ENCODE data around the gene TMUB2. TPM values are rescaled to one million over a fixed set of nuclear protein-coding genes. Genes with fewer than 3 reads are reported as not detected.

Gene TMUB2
- total and polyA plus RNA-seq, 9 of the 15 experiments (the other 6 are each of a cell fraction or from before 2014, with no cell fraction given), result 4.1 to 29.8 (median 16.3) TPM

DNA sequence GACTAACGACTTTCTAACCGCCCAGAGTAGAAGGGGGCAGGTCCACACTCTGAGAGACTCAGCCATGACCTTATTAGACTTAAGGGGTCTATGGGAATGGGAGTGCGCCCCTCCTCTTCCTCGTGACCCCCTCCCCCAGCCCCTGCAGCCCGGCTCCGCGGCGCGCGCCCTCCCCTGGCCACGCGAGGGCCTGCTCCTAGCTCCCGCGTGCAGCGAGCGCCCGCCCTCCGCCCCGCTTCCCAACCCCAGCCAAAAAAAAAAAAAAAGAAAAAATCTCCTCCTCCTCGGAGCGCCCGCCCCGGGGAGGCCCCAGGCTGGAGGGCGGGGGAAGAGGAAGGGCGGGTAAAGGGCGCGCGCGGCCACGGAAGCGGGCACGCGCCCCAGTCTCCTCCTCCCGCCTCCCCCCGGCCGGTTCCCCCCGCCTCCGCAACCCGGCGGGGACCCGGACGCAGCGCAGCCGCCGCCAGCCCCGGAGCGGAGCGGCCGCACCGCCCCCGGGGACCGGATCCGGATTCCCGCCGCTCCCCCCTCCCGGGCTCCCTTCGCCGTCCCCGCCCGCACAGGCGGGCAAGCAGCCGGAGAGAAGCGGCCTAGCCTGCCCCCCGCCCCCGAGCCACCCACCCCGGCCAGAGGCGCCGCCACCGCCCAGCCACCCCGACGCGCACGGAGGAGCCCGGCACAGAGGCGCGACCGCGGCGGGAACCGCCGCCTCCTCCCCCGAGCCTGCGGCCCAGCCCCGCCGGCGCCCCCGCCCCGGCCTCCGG, 31.8 kb downstream of the TMUB2 start (continued):
- no peak for TF ChIP-seq RERE (CRISPR knock-in tag; IDR thresholded peaks at IDR 0.05; ENCODE audit: borderline replicate concordance)
- TF ChIP-seq ILK (tag; IDR thresholded peaks at IDR 0.05; ENCODE audit: borderline replicate concordance, low read depth), result no peak
- no peak for TF ChIP-seq NFXL1 (CRISPR knock-in tag; IDR thresholded peaks at IDR 0.05)
- no peak for TF ChIP-seq ZFP36 (IDR thresholded peaks at IDR 0.05; ENCODE audit: low read depth, low read length, partially characterized antibody)
- no peak for TF ChIP-seq ZKSCAN3 (CRISPR knock-in tag; IDR thresholded peaks at IDR 0.05)
- TF ChIP-seq ZC3H11A (IDR thresholded peaks at IDR 0.05; ENCODE audit: low read depth, low read length), result no peak
- no peak for TF ChIP-seq ZNF830 (CRISPR knock-in tag; IDR thresholded peaks at IDR 0.05)
- no peak for TF ChIP-seq ZNF12 (CRISPR knock-in tag; IDR thresholded peaks at IDR 0.05)
- 0 out of 2 replicates have a peak, but pooled peaks have one; percentile 28 for TF ChIP-seq ZNF766 (CRISPR knock-in tag; conservative IDR thresholded peaks at IDR 0.05)
- TF ChIP-seq CEBPG (CRISPR knock-in tag; IDR thresholded peaks at IDR 0.05), result no peak
- TF ChIP-seq CEBPG (tag; conservative IDR thresholded peaks at IDR 0.05 in 1 of 2, IDR thresholded peaks at IDR 0.05 in 1 of 2), result no peak
- no peak for TF ChIP-seq ZNF79 (CRISPR knock-in tag; IDR thresholded peaks at IDR 0.05; ENCODE audit: low read depth)
- TF ChIP-seq ZNF511 (CRISPR knock-in tag; IDR thresholded peaks at IDR 0.05), result no peak
- TF ChIP-seq RBBP5 (IDR thresholded peaks at IDR 0.05; ENCODE audit: borderline replicate concordance, insufficient read depth, low read length, poor library complexity, severe bottlenecking), result no peak
- TF ChIP-seq NFE2 (IDR thresholded peaks at IDR 0.05; ENCODE audit: low read depth), result no peak
- no peak for TF ChIP-seq CHAMP1 (IDR thresholded peaks at IDR 0.05)
- TF ChIP-seq ZNF780A (CRISPR knock-in tag; IDR thresholded peaks at IDR 0.05), result no peak
- no peak for TF ChIP-seq ZNF121 (CRISPR knock-in tag; conservative IDR thresholded peaks at IDR 0.05)
- TF ChIP-seq NFYB (IDR thresholded peaks at IDR 0.05; ENCODE audit: extremely low read depth, insufficient read length), result no peak

All from K562 (cell line).